Spleen (tissue), 11 donors: ENCODE measurements around the gene PALLD. TPM values are rescaled to one million over a fixed set of nuclear protein-coding genes. Genes with fewer than 3 reads are reported as not detected.

ENCODE experiments used
- DNase-seq: peaks from one replicate; pipeline ENCODE4 v3.0.0-alpha.2; 2020
- H3K27ac ChIP-seq, 8 donors: fragments of 200-600 bp; sonication (generic) in 7 of 8; 1 replicate in 4 of 8; 2 replicates in 4 of 8; pipeline versions ENCODE4 v1.5.0 to v1.8.0; 2016 to 2021; ENCODE audit warnings: inconsistent platforms in 4 of 8, mild to moderate bottlenecking in 4 of 8, moderate library complexity in 1 of 8
- H3K27me3 ChIP-seq, 7 donors: fragments of 200-600 bp; sonication (generic) in 6 of 7; replicated peaks in 1 of 7; 1 replicate in 4 of 7; 2 replicates in 3 of 7; pipeline versions ENCODE4 v1.5.0 to v1.8.0; 2016 to 2021; ENCODE audit warnings: inconsistent platforms in 3 of 7, mild to moderate bottlenecking in 1 of 7
- H3K36me3 ChIP-seq, 6 donors: fragments of 200-600 bp; sonication (generic) in 5 of 6; 1 replicate in 4 of 6; 2 replicates in 2 of 6; pipeline versions ENCODE4 v1.5.0 to v1.8.0; 2016 to 2021; ENCODE audit warnings: inconsistent platforms in 2 of 6
- H3K4me1 ChIP-seq, 6 donors: fragments of 200-600 bp; sonication (generic) in 5 of 6; 1 replicate in 3 of 6; 2 replicates in 3 of 6; pipeline versions ENCODE4 v1.5.0 to v1.8.0; 2016 to 2021; ENCODE audit warnings: inconsistent platforms in 3 of 6
- H3K4me3 ChIP-seq, 8 donors: fragments of 200-600 bp; sonication (generic) in 7 of 8; 1 replicate in 4 of 8; 2 replicates in 4 of 8; pipeline versions ENCODE4 v1.5.0 to v1.8.0; 2016 to 2021; ENCODE audit warnings: inconsistent platforms in 4 of 8, mild to moderate bottlenecking in 4 of 8, moderate library complexity in 2 of 8
- H3K9me3 ChIP-seq, 8 donors: fragments of 200-600 bp; sonication (generic) in 7 of 8; 1 replicate in 4 of 8; 2 replicates in 4 of 8; pipeline versions ENCODE4 v1.5.0 to v1.8.0; 2016 to 2021; ENCODE audit warnings: inconsistent platforms in 4 of 8
- POLR2A ChIP-seq, 3 donors: fragments of 450-650 bp; IDR thresholded peaks; one replicate each; pipeline ENCODE4 v1.5.1; 2017; ENCODE audit warnings: antibody characterized with exemption in 3 of 3, mild to moderate bottlenecking in 1 of 3
- POLR2AphosphoS5 ChIP-seq, 3 donors: sonication (generic); formaldehyde crosslinking; IDR thresholded peaks; one replicate each; pipeline ENCODE4 v1.5.1; 2017; ENCODE audit warnings: antibody characterized with exemption in 3 of 3
- WGBS, 5 donors: extraction: QIAGEN DNeasy Blood & Tissue Kit in 3 of 5; methylation state at CpG; one replicate each; pipeline versions ENCODE4 v1.1.5 to v1.1.7; 2013 to 2018; 5-methylcytosine and 5-hydroxymethylcytosine counted together
- intact Hi-C: fragments of 100-400 bp; cut with DNase I; formaldehyde crosslinking; loops from one replicate; pipeline ENCODE4 v1.15.0; 2023; ENCODE audit warnings: low total_unique reads
- polyA plus RNA-seq, 3 donors: library from polyadenylated mRNA; stranded (reverse); fragments of 200-250 nt; gene quantifications; one replicate each; pipeline ENCODE4 v1.2.1, GENCODE V29; 2013
- total RNA-seq, 7 donors: library from RNA; depleted of rRNA in 3 of 7; stranded (reverse); fragments of >200 nt in 3 of 7; fragmentation: NEBNext Ultra II Directional in 4 of 7; extraction: Animal tissue kit (Norgen Biotek cat#: 25700) in 4 of 7; gene quantifications; one replicate each; pipeline versions ENCODE4 v1.1.0 to v1.2.1, GENCODE V29; 2016 to 2021
- TF ChIP-seq, protein P1 (sequence below), 11 experiments: fragments of 200-600 bp in 7 of 11; fragments of 450-650 bp in 4 of 11; sonication (generic) in 4 of 11; IDR thresholded peaks in 8 of 11; conservative IDR thresholded peaks in 3 of 11; 1 replicate in 7 of 11; 2 replicates in 4 of 11; pipeline versions ENCODE4 v1.4.0 to v1.8.0; 2016 to 2021; ENCODE audit warnings: antibody characterized with exemption in 11 of 11, inconsistent platforms in 4 of 11, mild to moderate bottlenecking in 1 of 11
- donor health status: healthy with polysubstance abuse.
- donor health status: DM: no; HTN: no; CAD: no; lungs with moderate emphysema.
- donor health status: DM: no; HTN: no; CAD: no.
- donor health status: Bipolar disorder and iron deficiency.
- donor health status: healthy.
- donor health status: DM: no; HTN: no; CAD: no.
- donor health status: DM: yes; HTN: yes; CAD: no.

Gene PALLD
- total and polyA plus RNA-seq, 10 donors = 24.3 to 228 (median 142) TPM

DNA sequence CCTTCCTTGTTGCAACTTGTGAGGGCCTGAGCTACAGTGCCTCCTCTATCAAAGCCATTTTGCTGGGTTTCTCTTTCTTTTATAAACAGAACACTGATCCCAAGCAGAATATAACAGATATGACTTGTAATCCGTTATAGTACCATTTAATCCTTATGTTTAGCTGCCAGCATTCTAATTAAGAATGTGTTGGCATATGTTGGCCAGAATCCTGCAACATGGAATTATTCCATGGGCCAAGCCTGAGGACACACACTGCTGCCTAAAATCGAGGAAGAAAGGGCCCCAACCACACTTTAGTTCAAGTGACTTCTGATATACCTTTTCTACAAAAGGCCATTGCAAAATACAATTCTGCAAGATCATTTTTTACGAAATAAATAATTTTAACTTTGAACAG, 28.0 kb downstream of the PALLD start:
- 75 to 88% (median 82%) methylated on average over 3 of the region's 3 CpGs for WGBS, 5 donors
- H3K27ac ChIP-seq = no peak overlapping the region
- no peaks in the 10 kb centered on the region for H3K36me3 ChIP-seq
- no peaks in the 10 kb centered on the region for H3K4me1 ChIP-seq
- TF ChIP-seq POLR2AphosphoS5 (IDR thresholded peaks at IDR 0.05) = no peak
- TF ChIP-seq, protein P1, sequence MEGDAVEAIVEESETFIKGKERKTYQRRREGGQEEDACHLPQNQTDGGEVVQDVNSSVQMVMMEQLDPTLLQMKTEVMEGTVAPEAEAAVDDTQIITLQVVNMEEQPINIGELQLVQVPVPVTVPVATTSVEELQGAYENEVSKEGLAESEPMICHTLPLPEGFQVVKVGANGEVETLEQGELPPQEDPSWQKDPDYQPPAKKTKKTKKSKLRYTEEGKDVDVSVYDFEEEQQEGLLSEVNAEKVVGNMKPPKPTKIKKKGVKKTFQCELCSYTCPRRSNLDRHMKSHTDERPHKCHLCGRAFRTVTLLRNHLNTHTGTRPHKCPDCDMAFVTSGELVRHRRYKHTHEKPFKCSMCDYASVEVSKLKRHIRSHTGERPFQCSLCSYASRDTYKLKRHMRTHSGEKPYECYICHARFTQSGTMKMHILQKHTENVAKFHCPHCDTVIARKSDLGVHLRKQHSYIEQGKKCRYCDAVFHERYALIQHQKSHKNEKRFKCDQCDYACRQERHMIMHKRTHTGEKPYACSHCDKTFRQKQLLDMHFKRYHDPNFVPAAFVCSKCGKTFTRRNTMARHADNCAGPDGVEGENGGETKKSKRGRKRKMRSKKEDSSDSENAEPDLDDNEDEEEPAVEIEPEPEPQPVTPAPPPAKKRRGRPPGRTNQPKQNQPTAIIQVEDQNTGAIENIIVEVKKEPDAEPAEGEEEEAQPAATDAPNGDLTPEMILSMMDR (IDR thresholded peaks at IDR 0.05 in 8 of 11, conservative IDR thresholded peaks at IDR 0.05 in 3 of 11) = no peak
- no peak for TF ChIP-seq POLR2A (IDR thresholded peaks at IDR 0.05)
- no peak for DNase-seq
- intact Hi-C loops = no loop called here
- H3K9me3 ChIP-seq = no peaks in the 10 kb centered on the region
- no peaks in the 10 kb centered on the region for H3K27me3 ChIP-seq
- H3K4me3 ChIP-seq = no peak overlapping the region

GRCh38 chr4:168527560-168527959, 30.7 kb downstream of the PALLD start:
- Histone ChIP-seq H3K9me3 (no peaks in the 10 kb centered on the region), H3K36me3 (no peaks in the 10 kb centered on the region), H3K27me3 (no peaks in the 10 kb centered on the region), H3K4me3 (no peak overlapping the region), H3K27ac (no peak overlapping the region), H3K4me1 (no peaks in the 10 kb centered on the region)
- TF ChIP-seq, protein P1 (IDR thresholded peaks at IDR 0.05 in 8 of 11, conservative IDR thresholded peaks at IDR 0.05 in 3 of 11) = no peak
- TF ChIP-seq POLR2AphosphoS5 (IDR thresholded peaks at IDR 0.05) (no peak), POLR2A (IDR thresholded peaks at IDR 0.05) (no peak)
- DNase-seq = no peak
- intact Hi-C loops = no loop called here
- WGBS, 5 donors = 57 to 95% (median 71%) methylated on average over 1 of the region's 1 CpG

GRCh38 chr4:168528131-168528949, 31.5 kb downstream of the PALLD start:
- H3K9me3 ChIP-seq = no peaks in the 10 kb centered on the region
- intact Hi-C loops = no loop called here
- TF ChIP-seq, protein P1 (IDR thresholded peaks at IDR 0.05 in 8 of 11, conservative IDR thresholded peaks at IDR 0.05 in 3 of 11) = no peak
- TF ChIP-seq POLR2A (IDR thresholded peaks at IDR 0.05) (no peak), POLR2AphosphoS5 (IDR thresholded peaks at IDR 0.05) (no peak)
- WGBS, 5 donors = 80 to 88% (median 87%) methylated on average over 8 of the region's 8 CpGs
- no peak for DNase-seq
- no peaks in the 10 kb centered on the region for H3K27me3 ChIP-seq
- H3K36me3 ChIP-seq = no peaks in the 10 kb centered on the region
- no peak overlapping the region for H3K4me3 ChIP-seq
- no peak overlapping the region for H3K27ac ChIP-seq
- H3K4me1 ChIP-seq = no peaks in the 10 kb centered on the region

GRCh38 chr4:168529257-168529656, 32.4 kb downstream of the PALLD start:
- 87 to 93% (median 90%) methylated on average over 6 of the region's 6 CpGs for WGBS, 5 donors
- no peaks in the 10 kb centered on the region for H3K9me3 ChIP-seq
- H3K4me3 ChIP-seq = no peak overlapping the region
- DNase-seq = no peak
- intact Hi-C loops = no loop called here
- no peaks in the 10 kb centered on the region for H3K4me1 ChIP-seq
- H3K27me3 ChIP-seq = no peaks in the 10 kb centered on the region
- H3K27ac ChIP-seq = no peak overlapping the region
- no peak for TF ChIP-seq POLR2A (IDR thresholded peaks at IDR 0.05)
- H3K36me3 ChIP-seq = no peaks in the 10 kb centered on the region
